Gastrocnemius medialis (tissue), 4 donors: ENCODE results near the gene PRKCA. TPM values are rescaled to one million over a fixed set of nuclear protein-coding genes. Genes with fewer than 3 reads are reported as not detected.
"Not testable (repeated sequence)": the region's sequence is repeated elsewhere in the genome, so short reads cannot be mapped to it uniquely, and the experiment has no call there.

ENCODE experiments used
- ATAC-seq, 2 donors: fragments of 150-250 bp; one replicate each; pipeline ENCODE4 v1.9.1; 2016
- DNase-seq, 2 donors: peaks; one replicate each; pipeline ENCODE4 v3.0.0-alpha.2; 2019
- H3K27ac ChIP-seq, 4 donors: fragments of 200-600 bp; sonication (generic); 1 replicate in 1 of 4; 2 replicates in 3 of 4; pipeline ENCODE4 v1.5.1; 2016 to 2018; ENCODE audit warnings: mild to moderate bottlenecking in 2 of 4, moderate library complexity in 1 of 4
- H3K27me3 ChIP-seq, 3 donors: fragments of 200-600 bp; sonication (generic) in 2 of 3; 1 replicate in 1 of 3; 2 replicates in 2 of 3; pipeline versions ENCODE4 v1.5.1 to v1.6.0; 2016 to 2019; ENCODE audit warnings: mild to moderate bottlenecking in 1 of 3, moderate library complexity in 1 of 3
- H3K36me3 ChIP-seq, 2 donors: fragments of 200-600 bp; sonication (generic) in 1 of 2; one replicate each; pipeline ENCODE4 v1.5.1; 2017 to 2018
- H3K4me1 ChIP-seq, 2 donors: fragments of 200-600 bp; sonication (generic) in 1 of 2; one replicate each; pipeline ENCODE4 v1.5.1; 2016 to 2017; ENCODE audit warnings: mild to moderate bottlenecking in 2 of 2
- H3K4me3 ChIP-seq, 4 donors: fragments of 200-600 bp; sonication (generic) in 3 of 4; 1 replicate in 1 of 4; 2 replicates in 3 of 4; pipeline ENCODE4 v1.5.1; 2016 to 2019; ENCODE audit warnings: mild to moderate bottlenecking in 2 of 4
- H3K9me3 ChIP-seq, 3 donors: fragments of 200-600 bp; sonication (generic) in 2 of 3; 1 replicate in 1 of 3; 2 replicates in 2 of 3; pipeline ENCODE4 v1.5.1; 2016 to 2019
- CTCF ChIP-seq, 5 experiments: fragments of 450-650 bp in 3 of 5; fragments of 200-600 bp in 2 of 5; sonication (generic) in 2 of 5; IDR thresholded peaks in 4 of 5; conservative IDR thresholded peaks in 1 of 5; 1 replicate in 4 of 5; 2 replicates in 1 of 5; pipeline ENCODE4 v1.5.1; 2016 to 2019; ENCODE audit warnings: antibody characterized with exemption in 5 of 5, mild to moderate bottlenecking in 3 of 5, moderate library complexity in 3 of 5
- POLR2A ChIP-seq, 2 donors: fragments of 450-650 bp; IDR thresholded peaks; one replicate each; pipeline ENCODE4 v1.6.1; 2017; ENCODE audit warnings: antibody characterized with exemption in 2 of 2, mild to moderate bottlenecking in 2 of 2, moderate library complexity in 2 of 2
- in situ Hi-C, 4 donors: fragments of 200-750 bp; cut with MboI; loops; one replicate each; pipeline versions ENCODE4 v1.15.0 to v1.8.0; 2017; ENCODE audit warnings: low sequenced_read_pairs in 4 of 4
- intact Hi-C: fragments of 100-400 bp; cut with DNase I; formaldehyde crosslinking; loops from one replicate; pipeline ENCODE4 v1.15.1; 2023; ENCODE audit warnings: low total_unique reads
- total RNA-seq, 4 donors: library from RNA; depleted of rRNA; stranded (reverse); fragments of >200 nt; gene quantifications; one replicate each; pipeline versions ENCODE4 v1.1.0 to v1.2.3, GENCODE V29; 2016

The PRKCA gene
- total RNA-seq, 4 donors from 2014 or later, result 7.6 to 16.8 (median 11.1) TPM

GRCh38 chr17:66398059-66398458, 95.6 kb downstream of the PRKCA start:
- H3K4me3 ChIP-seq, result no peak overlapping the region
- in situ Hi-C loops (no loop called here), intact Hi-C loops (no loop called here)
- DNase-seq (no peak), ATAC-seq (no peak)
- TF ChIP-seq CTCF (IDR thresholded peaks at IDR 0.05 in 4 of 5, conservative IDR thresholded peaks at IDR 0.05 in 1 of 5) (no peak), POLR2A (IDR thresholded peaks at IDR 0.05) (no peak)
- H3K27me3 ChIP-seq, result no peaks in the 10 kb centered on the region
- H3K36me3 ChIP-seq, result no peaks in the 10 kb centered on the region
- no peaks in the 10 kb centered on the region for H3K9me3 ChIP-seq
- H3K4me1 ChIP-seq, result peaks cover 5 to 8% of the 10 kb centered on the region in 2 donors
- H3K27ac ChIP-seq, result no peak overlapping the region

DNA sequence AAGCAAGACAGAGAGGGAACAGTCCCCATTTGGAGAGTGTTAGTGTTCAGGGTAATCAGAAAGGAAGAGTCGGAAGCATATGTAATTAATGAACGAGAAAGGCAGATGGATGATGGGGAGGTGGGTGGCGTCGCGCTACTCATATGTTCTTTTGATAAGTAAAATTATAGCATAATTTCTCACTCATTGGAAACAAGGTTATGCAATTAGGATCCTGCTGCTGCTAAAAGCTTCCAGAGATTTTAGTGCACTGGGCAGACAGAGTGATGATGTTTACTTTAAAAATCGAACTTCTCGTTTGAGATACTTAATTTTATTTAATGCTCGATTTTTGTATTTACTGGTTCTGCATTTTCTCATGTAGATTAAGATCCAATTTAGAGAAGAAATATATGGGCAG, 96.2 kb downstream of the PRKCA start:
- DNase-seq (no peak), ATAC-seq (no peak)
- in situ Hi-C loops, result no loop called here
- H3K4me1 ChIP-seq, result peaks cover 11 to 12% of the 10 kb centered on the region in 2 donors
- H3K36me3 ChIP-seq, result no peaks in the 10 kb centered on the region
- intact Hi-C loops, result no loop called here
- TF ChIP-seq CTCF (IDR thresholded peaks at IDR 0.05 in 4 of 5, conservative IDR thresholded peaks at IDR 0.05 in 1 of 5) (no peak), POLR2A (IDR thresholded peaks at IDR 0.05) (no peak)
- H3K9me3 ChIP-seq, result no peaks in the 10 kb centered on the region
- no peaks in the 10 kb centered on the region for H3K27me3 ChIP-seq
- no peak overlapping the region for H3K27ac ChIP-seq
- H3K4me3 ChIP-seq, result no peak overlapping the region

GRCh38 chr17:66399441-66399840, 97.0 kb downstream of the PRKCA start:
- no peak for DNase-seq
- ATAC-seq, result no peak
- Histone ChIP-seq H3K9me3 (no peaks in the 10 kb centered on the region), H3K27me3 (no peaks in the 10 kb centered on the region), H3K4me3 (no peak overlapping the region), H3K4me1 (peaks cover 12% of the 10 kb centered on the region in 2 donors), H3K27ac (no peak overlapping the region), H3K36me3 (no peaks in the 10 kb centered on the region)
- in situ Hi-C loops, result no loop called here
- intact Hi-C loops, result no loop called here
- TF ChIP-seq CTCF (IDR thresholded peaks at IDR 0.05 in 4 of 5, conservative IDR thresholded peaks at IDR 0.05 in 1 of 5) (no peak), POLR2A (IDR thresholded peaks at IDR 0.05) (no peak)

- DNase-seq, in situ Hi-C loops, H3K4me3 ChIP-seq, ATAC-seq, H3K27me3 ChIP-seq, H3K36me3 ChIP-seq, intact Hi-C loops, H3K9me3 ChIP-seq, H3K27ac ChIP-seq: not testable (repeated sequence)
- peaks cover 9 to 12% of the 10 kb centered on the region in 2 donors for H3K4me1 ChIP-seq
Measured at GRCh38 chr17:66400041-66400688, 97.8 kb downstream of the PRKCA start.

DNA sequence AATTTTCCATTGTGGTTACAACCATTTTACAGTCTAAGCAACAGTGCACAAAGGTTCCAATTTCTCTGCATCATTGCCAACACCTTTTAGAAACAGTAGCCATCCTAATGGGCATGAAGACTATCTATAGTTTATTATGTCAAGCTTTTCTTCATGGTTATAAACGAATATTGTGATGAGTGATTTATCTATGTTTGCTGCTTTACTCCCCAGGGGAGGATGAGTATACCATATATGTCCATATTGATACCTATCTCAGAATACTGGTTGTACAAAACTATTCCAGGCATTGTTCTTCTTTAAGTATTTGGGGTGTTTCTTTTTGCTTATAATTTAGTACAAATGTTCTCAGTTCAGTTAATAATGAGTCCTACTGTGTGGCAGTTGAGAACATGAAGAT, 98.3 kb downstream of the PRKCA start:
- ATAC-seq, result no peak
- in situ Hi-C loops (no loop called here), intact Hi-C loops (no loop called here)
- no peaks in the 10 kb centered on the region for H3K36me3 ChIP-seq
- H3K4me3 ChIP-seq, result no peak overlapping the region
- H3K4me1 ChIP-seq, result peaks cover 9 to 13% of the 10 kb centered on the region in 2 donors
- DNase-seq, result no peak
- no peak for TF ChIP-seq POLR2A (IDR thresholded peaks at IDR 0.05)
- H3K27ac ChIP-seq, result no peak overlapping the region
- H3K27me3 ChIP-seq, result no peaks in the 10 kb centered on the region
- no peaks in the 10 kb centered on the region for H3K9me3 ChIP-seq

DNA sequence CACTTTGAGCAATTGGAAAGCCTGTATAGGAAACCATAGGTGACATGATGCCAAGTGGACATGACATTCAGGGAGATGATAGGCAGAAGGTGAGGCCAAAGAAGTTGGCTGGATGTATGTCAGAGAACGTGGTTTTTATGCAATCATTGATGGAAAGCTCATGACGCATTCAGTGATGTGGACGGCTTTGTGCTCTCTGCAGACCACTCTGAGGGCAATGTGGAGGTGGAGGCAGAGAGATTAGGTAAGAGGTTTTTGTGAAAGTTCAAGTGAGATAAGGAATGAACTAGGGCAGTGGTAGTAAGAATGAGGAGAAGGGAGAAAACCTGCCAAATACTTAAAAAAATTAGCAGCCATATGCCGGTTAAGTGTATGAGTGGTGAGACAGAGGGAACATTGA, 99.0 kb downstream of the PRKCA start:
- H3K4me1 ChIP-seq, result peaks cover 15 to 19% of the 10 kb centered on the region in 2 donors
- DNase-seq, result no peak
- H3K9me3 ChIP-seq, result no peaks in the 10 kb centered on the region
- no peak for ATAC-seq
- H3K4me3 ChIP-seq, result no peak overlapping the region
- no peaks in the 10 kb centered on the region for H3K27me3 ChIP-seq
- TF ChIP-seq POLR2A (IDR thresholded peaks at IDR 0.05) (no peak), CTCF (IDR thresholded peaks at IDR 0.05 in 4 of 5, conservative IDR thresholded peaks at IDR 0.05 in 1 of 5) (no peak)
- no peaks in the 10 kb centered on the region for H3K36me3 ChIP-seq
- in situ Hi-C loops, result no loop called here
- intact Hi-C loops, result no loop called here
- no peak overlapping the region for H3K27ac ChIP-seq
